ENCODE results near the gene PSMD9. TPM values are rescaled to one million over a fixed set of nuclear protein-coding genes. Genes with fewer than 3 reads are reported as not detected.

Gene PSMD9
- total and polyA plus RNA-seq, 10 donors = 29.6 to 62.6 (median 46.6) TPM

DNA sequence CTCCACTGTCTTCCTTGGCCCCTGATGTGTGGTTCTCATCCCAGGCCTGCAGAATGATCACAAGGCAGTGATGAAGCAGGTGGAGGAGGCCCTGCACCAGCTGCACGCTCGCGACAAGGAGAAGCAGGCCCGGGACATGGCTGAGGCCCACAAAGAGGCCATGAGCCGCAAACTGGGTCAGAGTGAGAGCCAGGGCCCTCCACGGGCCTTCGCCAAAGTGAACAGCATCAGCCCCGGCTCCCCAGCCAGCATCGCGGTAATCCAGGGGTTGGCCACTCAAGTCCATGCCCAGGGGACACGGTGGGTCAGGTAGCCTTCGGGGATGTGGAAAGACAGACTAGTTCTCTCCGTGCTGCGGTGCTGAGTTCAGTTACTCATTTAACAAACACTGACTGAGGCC lies 11.0 kb downstream of the PSMD9 start:
- H3K27ac ChIP-seq = no peak overlapping the region
- peaks cover 2 to 100% (median 92%) of the 10 kb centered on the region in 6 donors for H3K36me3 ChIP-seq
- TF ChIP-seq, protein P1, sequence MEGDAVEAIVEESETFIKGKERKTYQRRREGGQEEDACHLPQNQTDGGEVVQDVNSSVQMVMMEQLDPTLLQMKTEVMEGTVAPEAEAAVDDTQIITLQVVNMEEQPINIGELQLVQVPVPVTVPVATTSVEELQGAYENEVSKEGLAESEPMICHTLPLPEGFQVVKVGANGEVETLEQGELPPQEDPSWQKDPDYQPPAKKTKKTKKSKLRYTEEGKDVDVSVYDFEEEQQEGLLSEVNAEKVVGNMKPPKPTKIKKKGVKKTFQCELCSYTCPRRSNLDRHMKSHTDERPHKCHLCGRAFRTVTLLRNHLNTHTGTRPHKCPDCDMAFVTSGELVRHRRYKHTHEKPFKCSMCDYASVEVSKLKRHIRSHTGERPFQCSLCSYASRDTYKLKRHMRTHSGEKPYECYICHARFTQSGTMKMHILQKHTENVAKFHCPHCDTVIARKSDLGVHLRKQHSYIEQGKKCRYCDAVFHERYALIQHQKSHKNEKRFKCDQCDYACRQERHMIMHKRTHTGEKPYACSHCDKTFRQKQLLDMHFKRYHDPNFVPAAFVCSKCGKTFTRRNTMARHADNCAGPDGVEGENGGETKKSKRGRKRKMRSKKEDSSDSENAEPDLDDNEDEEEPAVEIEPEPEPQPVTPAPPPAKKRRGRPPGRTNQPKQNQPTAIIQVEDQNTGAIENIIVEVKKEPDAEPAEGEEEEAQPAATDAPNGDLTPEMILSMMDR (IDR thresholded peaks at IDR 0.05 in 8 of 11, conservative IDR thresholded peaks at IDR 0.05 in 3 of 11) = no peak
- peak in 1 of 3 donors; percentile 33 for TF ChIP-seq POLR2AphosphoS5 (IDR thresholded peaks at IDR 0.05)
- WGBS, 5 donors = 87 to 95% (median 95%) methylated on average over 7 to 14 of the region's 14 CpGs
- H3K27me3 ChIP-seq (replicated peaks in 1 of 7) = no peaks in the 10 kb centered on the region
- H3K4me3 ChIP-seq = no peak overlapping the region
- no peaks in the 10 kb centered on the region for H3K4me1 ChIP-seq
- DNase-seq = no peak
- intact Hi-C loops (cut with DNase I; ENCODE audit: low total_unique reads) = loop anchor here (10.0 kb wide), 1 partner anchor 195 kb away; no protein-coding TSS in a partner anchor
- no peaks in the 10 kb centered on the region for H3K9me3 ChIP-seq

DNA sequence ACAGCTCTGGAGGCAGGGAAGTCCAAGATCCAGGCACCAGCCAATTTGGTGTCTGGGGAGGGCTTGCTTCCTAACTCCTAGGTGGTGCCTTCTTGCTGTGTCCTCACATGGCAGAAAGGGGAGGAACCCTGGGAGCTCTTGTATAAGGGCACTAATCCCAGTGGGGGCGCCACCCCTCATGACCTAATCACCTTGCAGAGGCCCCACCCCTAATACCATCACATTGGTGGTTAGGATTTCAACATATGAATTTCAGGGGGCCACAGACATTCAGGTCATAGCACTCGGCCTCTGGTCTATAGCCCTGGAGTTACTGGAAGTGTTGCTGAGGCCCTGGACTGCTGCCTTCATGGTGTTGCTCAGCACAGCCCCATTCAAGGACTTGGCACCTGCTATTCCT lies 14.6 kb downstream of the PSMD9 start:
- 71 to 98% (median 86%) methylated on average over 1 to 2 of the region's 2 CpGs for WGBS, 5 donors
- H3K27me3 ChIP-seq (replicated peaks in 1 of 7) = no peaks in the 10 kb centered on the region
- peaks cover 0 to under 1% (median 0%) of the 10 kb centered on the region in 6 donors for H3K4me1 ChIP-seq
- TF ChIP-seq, protein P1 (IDR thresholded peaks at IDR 0.05 in 8 of 11, conservative IDR thresholded peaks at IDR 0.05 in 3 of 11) = no peak
- no peak for TF ChIP-seq POLR2A (IDR thresholded peaks at IDR 0.05)
- no peak for TF ChIP-seq POLR2AphosphoS5 (IDR thresholded peaks at IDR 0.05)
- peaks cover 0 to 100% (median 91%) of the 10 kb centered on the region in 6 donors for H3K36me3 ChIP-seq
- no peak for DNase-seq
- intact Hi-C loops (cut with DNase I; ENCODE audit: low total_unique reads) = no loop called here
- H3K27ac ChIP-seq = no peak overlapping the region
- H3K9me3 ChIP-seq = no peaks in the 10 kb centered on the region
- no peak overlapping the region for H3K4me3 ChIP-seq

DNA sequence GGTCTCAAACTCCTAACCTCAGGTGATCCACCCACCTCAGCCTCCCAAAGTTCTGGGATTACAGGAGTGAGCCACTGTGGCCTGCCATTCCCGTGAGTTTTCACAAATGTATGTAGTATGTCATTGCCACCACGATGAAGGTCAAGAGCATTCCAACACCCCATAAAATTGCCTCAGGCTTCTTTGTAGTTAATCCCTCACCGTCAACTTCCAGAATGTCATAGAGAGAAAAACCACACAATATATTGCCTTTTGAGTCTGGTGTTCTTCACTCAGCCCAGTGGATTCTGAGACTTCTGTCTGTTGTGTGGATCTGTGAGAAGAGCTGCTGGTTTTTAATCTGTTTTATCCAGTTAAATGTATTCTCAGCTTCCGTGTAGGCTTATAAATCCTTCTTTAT lies 17.2 kb downstream of the PSMD9 start:
- 79 to 94% (median 88%) methylated on average over 4 of the region's 4 CpGs for whole genome bisulfite sequencing, 5 donors
- Histone ChIP-seq H3K9me3 (no peaks in the 10 kb centered on the region), H3K4me1 (peaks cover 0 to 6% (median 0%) of the 10 kb centered on the region in 6 donors), H3K4me3 (no peak overlapping the region), H3K36me3 (peaks cover 0 to 100% (median 88%) of the 10 kb centered on the region in 6 donors), H3K27me3 (replicated peaks in 1 of 7) (no peaks in the 10 kb centered on the region), H3K27ac (no peak overlapping the region)
- TF ChIP-seq POLR2A (IDR thresholded peaks at IDR 0.05) (no peak), POLR2AphosphoS5 (IDR thresholded peaks at IDR 0.05) (no peak)
- TF ChIP-seq, protein P1 (IDR thresholded peaks at IDR 0.05 in 8 of 11, conservative IDR thresholded peaks at IDR 0.05 in 3 of 11) = no peak
- intact Hi-C loops (cut with DNase I; ENCODE audit: low total_unique reads) = no loop called here
- DNase-seq = no peak

DNA sequence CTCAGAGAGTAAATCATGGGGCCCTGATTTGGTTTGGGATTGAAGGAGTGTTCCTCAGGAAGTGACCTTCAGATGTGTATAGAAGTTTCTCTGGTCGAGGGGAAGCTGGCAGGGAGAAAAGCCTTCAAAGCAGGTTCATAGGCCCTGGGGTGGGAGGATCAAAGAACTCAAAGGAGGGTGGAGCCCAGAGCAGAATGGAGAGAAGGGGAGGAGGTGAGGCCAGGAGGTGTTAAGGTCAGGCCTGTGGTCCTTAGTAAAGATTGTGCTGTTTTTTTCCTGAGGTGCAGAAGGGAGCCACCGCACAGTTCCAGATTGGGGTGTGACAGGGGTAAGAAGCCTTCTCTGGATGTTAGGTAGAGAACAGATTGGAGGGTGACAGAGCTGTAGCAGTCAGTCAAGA lies 20.1 kb downstream of the PSMD9 start:
- WGBS, 5 donors = 57 to 66% (median 62%) methylated on average over 2 of the region's 2 CpGs
- H3K4me1 ChIP-seq = peaks cover 0 to 6% (median 0%) of the 10 kb centered on the region in 6 donors
- intact Hi-C loops (cut with DNase I; ENCODE audit: low total_unique reads) = no loop called here
- no peak overlapping the region for H3K4me3 ChIP-seq
- H3K9me3 ChIP-seq = no peaks in the 10 kb centered on the region
- H3K27me3 ChIP-seq (replicated peaks in 1 of 7) = no peaks in the 10 kb centered on the region
- H3K27ac ChIP-seq = peak overlapping the region in 3 of 8 donors; percentile 13 to 46 (median 17)
- TF ChIP-seq, protein P1 (IDR thresholded peaks at IDR 0.05 in 8 of 11, conservative IDR thresholded peaks at IDR 0.05 in 3 of 11) = no peak
- TF ChIP-seq POLR2A (IDR thresholded peaks at IDR 0.05) (no peak), POLR2AphosphoS5 (IDR thresholded peaks at IDR 0.05) (no peak)
- peaks cover 0 to 99% (median 70%) of the 10 kb centered on the region in 6 donors for H3K36me3 ChIP-seq
- DNase-seq = no peak
